DOHH2 (cell line): ENCODE data around the gene CACNA1A.

Source experiments
- CTCF ChIP-seq: fragments of 200-600 bp; sonication (generic); IDR thresholded peaks from one replicate; pipeline ENCODE4 v1.5.1; 2014; ENCODE audit warnings: antibody characterized with exemption, mild to moderate bottlenecking, low read depth, low read length; ENCODE audit not compliant: poor library complexity, severe bottlenecking
- EZH2phosphoT487 ChIP-seq: fragments of 200-600 bp; sonication (generic); IDR thresholded peaks from 2 replicates; pipeline ENCODE4 v1.6.1; 2017; ENCODE audit warnings: borderline replicate concordance, mild to moderate bottlenecking, antibody characterized with exemption, low read length, moderate library complexity, mixed read lengths

- TF ChIP-seq CTCF, result no peak
- no peak for TF ChIP-seq EZH2phosphoT487
Measured at GRCh38 chr19:13460045-13460444, 46.2 kb downstream of the CACNA1A start.
